ENCODE measurements around the gene SPINDOC. TPM values are rescaled to one million over a fixed set of nuclear protein-coding genes. Genes with fewer than 3 reads are reported as not detected.
"Not testable (repeated sequence)": the region's sequence is repeated elsewhere in the genome, so short reads cannot be mapped to it uniquely, and the experiment has no call there.

Gene SPINDOC
- total RNA-seq, 1 donor from 2014 or later: 19.6 TPM

DNA sequence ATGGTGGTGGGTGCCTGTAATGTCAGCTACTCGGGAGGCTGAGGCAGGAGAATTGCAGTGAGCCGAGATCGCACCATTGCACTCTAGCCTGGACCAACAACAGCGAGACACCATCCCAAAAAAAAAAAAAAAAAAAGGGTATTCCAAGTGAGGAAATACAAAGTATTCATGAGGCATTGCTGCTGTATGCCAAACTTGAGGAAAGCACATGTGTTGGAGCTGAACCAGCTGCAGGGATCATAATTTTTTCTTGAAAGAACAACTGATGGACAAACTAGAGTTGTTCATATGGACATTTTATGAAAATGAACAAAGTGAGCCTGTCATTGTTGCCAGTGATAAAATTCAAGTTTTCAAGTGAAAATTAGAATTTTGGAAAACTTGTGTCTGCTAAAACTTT is 41.4 kb downstream of the SPINDOC start:
- no peak for DNase-seq (ENCODE audit: low spot score)

DNA sequence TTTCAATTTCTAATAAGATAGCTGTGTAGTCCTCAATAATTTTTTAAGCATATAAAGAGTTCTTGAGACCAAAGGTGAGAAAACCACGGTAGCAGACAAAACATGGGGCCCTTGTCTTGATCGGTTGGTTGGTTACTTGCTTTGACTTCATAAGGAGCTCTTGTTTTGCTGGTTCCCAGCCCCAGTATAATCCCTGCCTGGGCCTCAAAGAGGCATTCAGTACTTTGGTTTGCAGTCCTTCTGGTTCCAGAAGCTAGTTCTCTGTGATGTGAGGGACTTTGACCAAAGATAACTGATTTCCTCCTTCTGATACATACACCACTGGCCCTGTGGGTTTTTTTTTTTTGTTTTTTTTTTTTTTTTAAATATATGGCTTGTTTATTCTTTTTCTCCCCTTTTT is 42.7 kb downstream of the SPINDOC start:
- no peak for DNase-seq (ENCODE audit: low spot score)

DNA sequence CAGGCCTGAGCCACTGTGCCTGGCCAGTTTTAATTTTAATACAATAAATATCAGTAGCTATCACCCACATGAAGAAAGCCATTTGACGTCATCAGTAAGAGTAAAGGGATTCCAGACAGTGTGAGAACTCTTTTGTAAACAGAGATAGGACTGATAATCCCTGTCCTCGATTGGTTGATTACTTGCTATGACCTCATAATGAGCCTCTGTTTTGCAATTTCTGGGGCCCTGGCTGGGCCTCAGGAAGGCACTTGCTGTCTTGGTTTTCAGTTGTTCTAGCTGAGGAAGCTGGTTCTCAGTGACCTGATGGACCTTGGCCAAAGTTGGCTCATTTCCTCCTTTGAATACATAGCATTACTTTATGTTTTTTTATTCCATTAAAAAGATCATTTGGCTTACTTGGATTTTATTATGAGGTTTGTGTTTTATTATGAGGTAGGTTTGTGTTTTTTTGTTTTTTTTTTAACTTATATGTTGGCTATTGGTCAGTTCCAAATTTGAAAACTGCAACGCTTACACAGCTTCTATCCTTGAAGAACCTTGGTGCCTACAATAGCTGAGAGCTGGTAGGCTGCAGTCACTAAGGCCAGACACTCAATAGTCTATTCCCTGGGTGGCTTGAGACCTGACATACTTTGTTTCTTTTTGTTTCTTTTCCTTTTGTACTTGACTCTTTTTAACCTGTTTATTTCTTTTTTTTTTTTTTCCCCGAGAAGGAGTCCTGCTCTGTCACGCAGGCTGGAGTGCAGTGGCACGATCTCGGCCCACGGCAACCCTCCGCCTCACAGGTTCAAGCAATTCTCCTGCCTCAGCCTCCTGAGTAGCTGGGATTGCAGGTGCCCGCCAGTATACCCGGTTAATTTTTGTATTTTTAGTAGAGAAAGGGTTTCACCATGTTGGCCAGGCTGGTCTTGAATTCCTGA is 45.6 kb downstream of the SPINDOC start:
- DNase-seq (ENCODE audit: low spot score): no peak

DNA sequence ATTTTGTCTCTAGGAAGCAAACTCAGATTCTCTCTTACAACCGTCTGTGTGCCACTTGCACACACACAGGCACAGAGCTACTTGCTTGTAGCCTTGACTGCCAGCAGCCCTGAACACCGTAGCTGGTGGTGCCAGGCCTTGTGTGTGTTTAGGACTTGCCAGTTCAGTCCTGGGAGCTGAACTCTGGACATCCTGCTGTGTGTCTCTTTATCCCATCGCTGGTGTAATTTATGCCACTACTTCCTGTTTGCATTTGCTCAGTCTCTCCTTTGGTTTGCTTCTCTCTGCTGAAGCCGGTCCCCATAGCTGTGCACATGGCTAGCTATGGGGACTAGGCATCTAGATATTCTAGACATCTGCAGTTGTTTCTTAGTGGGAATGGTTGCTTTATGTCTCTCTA is 49.7 kb downstream of the SPINDOC start:
- DNase-seq (ENCODE audit: low spot score): peak; percentile 83

DNA sequence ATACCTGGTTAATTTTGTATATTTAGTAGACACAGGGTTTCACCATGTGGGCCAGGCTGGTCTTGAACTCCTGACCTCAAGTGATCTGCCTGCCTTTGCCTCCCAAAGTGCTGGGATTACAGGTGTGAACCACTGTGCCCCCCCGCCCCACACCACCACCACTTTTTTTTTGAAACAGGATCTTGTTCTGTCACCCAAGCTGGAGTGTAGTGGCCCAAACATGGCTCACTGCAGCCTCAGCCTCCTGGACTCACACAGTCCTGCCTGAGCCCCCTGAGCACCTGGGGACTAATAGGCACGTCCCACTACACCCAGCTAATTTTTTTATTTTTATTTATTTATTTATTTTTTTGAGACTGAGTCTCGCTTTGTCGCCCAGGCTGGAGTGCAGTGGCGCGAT is 50.4 kb downstream of the SPINDOC start:
- DNase-seq (ENCODE audit: low spot score): not testable (repeated sequence)

DNA sequence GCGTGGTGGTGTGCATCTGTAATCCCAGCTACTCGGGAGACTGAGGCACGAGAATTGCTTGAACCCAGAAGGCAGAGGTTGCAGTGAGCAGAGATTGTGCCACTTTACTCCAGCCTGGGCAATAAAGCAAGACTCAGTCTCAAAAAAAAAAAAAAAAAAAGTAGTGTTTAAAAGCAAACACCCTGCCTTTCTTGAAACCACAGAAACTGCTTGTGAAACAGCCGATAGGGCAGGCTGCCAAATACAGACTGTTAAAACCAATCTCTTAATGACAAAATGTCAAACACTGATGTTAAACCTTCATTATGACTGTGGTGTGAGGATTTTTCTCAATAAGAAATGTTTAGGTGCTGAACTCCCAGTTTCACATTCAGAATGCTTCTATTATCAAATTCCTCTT is 53.0 kb downstream of the SPINDOC start:
- DNase-seq (ENCODE audit: low spot score): peak; percentile 79

DNA sequence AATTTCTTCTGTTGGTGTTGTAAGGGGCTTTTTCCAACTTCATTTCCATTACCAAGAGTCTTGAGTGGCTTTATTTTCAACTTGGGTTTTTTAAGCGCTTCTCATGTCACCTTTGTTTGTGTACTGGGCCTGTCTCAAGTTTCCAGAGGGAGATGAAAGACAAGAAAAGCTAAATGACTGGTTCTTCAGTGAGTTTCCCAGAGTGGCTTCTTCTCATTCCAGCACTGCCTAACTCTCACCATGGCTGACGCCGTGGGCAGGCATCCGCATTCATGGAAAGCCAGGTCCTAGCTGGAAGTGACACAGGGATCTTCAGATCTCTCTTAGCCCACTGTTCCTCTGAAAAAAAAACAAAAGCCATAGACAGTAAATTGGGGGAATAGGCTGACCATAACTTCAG is 54.3 kb downstream of the SPINDOC start:
- DNase-seq (ENCODE audit: low spot score): no peak

DNA sequence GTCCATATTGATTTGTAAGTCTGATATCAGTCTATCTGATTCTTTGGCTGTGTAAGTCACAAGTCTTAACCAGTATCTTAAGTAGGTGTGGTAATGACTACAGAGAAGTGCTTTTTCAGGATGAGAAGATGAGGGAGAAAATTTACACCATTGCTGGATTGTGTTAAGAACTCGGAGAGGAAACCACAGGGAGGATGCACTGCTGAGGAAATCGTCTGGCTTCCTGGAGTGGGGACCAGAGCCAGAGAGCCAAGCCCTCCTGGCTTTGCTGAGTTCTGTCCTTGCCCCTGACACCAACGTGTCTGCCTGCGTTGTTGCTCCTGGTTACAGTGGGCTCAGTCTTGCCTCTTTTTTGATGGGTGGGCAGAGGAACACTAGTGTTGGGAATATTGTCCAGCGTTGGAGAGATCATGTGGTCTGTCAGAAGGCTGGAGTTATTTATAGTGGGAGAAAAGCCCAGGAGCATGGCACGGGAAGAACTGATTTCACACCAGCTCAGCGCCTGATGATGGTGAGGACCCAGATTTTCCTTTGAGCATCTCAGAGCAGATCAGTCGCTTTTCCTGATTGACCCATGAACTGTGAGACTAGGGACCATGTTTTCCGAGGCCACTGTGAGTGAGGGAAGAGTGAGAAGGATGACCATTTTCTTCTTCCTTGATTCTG is 55.3 kb downstream of the SPINDOC start:
- DNase-seq (ENCODE audit: low spot score): no peak

DNA sequence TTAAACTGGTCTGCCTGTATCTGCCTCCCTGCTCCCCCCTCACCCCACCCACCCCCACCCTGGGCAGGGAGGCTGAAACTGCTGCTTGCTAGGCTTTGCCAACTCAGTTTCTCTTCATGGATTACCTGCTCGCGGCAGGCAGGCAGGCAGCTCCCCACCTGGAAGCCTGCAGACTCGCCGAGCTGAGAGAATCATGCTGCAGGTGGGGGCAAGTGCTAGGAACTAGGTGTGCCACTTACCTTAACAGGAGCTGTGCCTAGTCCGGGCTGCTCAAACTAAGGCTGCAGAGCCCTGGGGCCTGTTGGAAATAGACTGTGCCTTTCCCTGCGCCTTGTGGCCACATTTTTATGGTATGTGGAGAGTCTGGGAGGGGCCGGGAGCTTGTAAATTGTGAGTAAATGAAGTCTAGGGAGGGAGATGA is 55.9 kb downstream of the SPINDOC start:
- peak; percentile 19 for DNase-seq (ENCODE audit: low spot score)

DNA sequence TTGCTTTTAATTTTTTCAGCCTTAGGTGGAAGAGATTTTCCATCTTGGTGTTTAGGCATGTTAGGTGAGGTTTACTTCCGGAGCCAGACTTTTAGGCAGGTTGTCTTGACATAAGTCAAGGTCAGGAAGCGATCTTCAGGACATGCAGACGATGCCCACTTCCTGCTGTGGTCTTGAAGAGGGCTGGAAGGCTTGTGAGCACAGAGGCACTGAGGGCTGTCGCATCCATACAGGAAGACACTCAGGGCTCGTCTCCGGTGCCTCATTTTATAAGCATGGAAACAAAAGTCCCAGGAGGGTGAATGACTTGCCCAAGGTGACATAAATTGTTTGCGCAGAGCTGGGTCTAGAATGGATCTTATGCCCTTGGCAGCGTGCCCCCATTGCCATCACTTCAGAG is 56.4 kb downstream of the SPINDOC start:
- DNase-seq (ENCODE audit: low spot score): no peak

DNA sequence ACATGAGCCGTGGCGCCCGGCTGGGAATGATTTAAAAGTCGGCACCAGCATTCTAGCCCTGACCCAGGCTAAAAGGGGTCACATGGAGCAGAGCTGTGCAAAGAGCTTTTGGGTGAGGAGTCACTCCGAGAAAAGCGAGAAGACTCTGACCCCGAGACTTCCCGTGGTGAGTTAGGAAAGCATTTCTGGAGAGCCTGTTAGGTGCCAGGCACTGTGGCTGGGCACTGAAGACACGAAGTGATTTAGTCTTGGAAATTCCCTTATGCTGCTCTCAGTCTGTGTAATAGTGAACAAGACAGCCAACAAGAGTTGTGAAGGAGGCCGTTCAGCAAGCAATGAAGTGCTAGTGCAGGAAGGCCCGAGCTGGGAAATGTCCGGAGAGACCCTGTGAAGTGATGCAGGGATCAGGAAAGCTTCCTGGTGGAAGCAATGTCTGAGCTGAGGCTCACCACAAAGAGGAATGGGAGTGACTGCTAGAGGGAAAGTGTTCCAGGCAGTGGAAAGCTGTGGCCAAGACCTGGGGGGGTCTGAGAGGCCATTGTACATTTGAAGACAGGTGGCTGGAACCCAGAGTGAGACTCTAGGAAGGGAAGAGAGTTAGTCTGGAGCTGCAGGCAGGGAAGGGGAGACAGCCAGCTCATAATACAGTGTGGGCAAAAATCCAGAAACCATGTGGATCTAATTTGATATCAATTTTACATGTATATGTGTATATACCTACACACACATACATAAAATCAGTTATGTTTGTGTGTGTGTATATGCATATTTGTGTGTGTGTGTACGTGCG is 57.3 kb downstream of the SPINDOC start:
- DNase-seq (ENCODE audit: low spot score): no peak

DNA sequence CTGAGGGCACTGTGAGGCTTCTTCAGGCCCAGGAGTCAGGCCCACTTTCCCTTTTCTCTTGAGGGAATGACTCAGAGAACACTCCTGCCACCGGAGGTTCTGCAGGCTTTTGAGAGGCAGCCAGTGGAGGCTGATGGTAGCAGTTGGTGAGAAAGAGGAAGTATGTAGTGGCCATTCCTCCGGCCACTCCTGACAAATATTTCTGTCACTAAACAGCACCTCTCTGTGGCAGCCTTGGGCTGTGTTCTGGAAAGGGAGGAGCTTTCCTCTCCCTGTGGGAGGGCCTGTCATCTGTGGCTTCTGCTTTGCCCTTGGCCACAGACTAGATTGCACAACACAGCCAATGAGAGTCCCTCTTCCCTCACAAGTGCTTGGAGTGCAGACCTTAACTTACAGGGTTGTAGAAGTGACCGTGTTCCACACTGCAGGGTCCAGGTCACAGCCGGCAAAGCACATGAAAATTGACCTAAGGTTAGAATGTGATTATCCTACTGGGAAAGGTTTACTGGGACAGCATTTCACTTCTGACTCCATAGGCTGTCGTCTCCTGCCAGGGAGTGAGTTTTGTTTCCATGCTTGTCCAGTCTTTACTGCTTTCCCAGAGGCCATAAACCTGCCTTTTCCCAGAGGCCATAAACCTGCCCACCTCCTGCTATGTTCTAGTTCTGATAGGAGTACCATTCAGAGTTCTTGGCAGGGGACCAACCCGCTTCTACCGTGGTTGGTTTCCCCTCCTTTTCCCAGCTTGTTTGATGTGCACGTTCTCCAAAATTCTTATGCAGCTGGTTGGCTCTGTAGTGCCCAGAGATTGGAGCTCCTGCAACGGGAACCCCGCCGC is 58.9 kb downstream of the SPINDOC start:
- peak; percentile 90 for DNase-seq (ENCODE audit: low spot score)

DNA sequence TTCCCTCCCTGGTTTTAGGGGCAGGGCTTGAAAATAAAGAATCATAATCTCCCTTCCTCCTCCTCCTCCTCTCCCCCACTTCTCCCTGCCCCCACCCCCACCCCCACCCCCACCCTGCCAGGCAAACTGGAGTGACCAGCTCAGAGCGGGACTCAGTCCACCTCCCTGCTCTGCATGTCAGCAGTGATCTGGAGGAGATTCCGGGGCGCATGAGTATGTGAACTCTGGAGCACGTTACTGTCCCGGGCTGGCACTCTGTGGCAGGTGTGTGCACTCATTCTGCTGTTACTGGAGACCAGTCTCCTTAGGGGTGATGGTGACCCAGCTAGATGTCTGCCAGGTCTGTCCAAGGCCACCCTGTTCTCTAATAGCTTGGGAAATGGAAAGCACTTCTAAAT is 59.5 kb downstream of the SPINDOC start:
- peak; percentile 30 for DNase-seq (ENCODE audit: low spot score)

DNA sequence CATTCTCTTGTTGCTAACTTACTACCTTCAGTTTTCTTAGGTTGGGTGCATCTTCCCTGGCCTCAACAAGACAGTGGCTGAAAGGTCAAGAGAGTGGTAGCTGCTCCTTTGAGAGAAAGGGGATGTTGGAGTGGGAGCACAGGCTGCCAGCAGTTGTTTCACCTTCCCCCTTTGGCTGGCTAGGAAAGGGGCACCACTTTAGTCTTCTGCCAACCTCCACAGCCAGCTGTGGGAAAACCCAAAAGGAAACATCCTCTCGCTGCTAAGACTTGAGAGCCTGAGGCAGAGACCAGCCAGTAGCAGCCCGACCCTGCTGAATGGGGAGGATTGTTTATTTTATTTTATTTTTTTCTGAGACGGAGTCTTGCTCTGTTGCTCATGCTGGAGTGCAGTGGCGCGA is 60.1 kb downstream of the SPINDOC start:
- DNase-seq (ENCODE audit: low spot score): no peak

DNA sequence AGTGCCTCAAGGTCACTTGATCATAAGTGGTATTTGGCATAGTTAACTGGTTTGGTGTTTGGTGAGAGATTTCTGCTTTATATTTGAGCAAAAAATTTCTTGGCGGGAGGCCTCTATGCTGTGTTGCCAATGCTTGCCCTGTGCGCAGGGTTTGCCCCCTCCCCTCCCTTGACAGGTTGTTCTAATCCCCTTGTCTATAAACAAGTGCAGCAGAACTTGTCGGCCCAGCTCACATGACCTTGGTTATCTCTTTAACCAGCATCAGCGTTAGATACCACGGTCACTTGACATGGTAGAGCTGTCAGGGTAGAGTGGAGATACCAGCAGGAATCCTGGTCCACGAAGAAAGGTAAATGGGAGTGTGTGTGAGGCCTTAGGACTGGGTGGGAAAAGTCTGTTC is 61.3 kb downstream of the SPINDOC start:
- no peak for DNase-seq (ENCODE audit: low spot score)

DNA sequence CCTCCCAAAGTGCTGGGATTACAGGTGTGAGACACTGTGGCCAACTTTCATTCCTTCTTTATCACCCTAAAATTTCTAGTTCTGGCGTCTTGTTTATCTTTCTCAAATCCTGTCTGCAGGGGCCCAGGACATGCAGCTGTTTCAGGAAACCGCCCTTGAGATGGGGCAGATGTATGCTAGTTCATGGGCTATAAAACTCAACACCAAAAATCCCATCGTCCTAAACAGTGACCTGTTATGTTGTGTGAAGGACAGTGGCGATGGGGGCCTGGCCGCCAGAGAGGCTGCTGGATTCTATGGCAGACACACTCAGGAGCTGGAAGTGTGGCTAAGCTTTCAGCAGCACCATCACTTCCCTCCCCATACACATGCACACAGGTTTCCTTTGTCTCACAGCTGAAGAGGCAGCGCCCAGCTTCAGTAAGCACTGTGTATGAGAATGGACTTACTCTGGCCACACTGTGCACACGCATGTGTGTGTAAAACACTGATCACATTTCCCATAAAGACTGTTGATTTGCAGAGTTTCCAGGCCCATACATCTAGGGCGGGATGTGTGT is 62.3 kb downstream of the SPINDOC start:
- DNase-seq (ENCODE audit: low spot score): no peak

DNA sequence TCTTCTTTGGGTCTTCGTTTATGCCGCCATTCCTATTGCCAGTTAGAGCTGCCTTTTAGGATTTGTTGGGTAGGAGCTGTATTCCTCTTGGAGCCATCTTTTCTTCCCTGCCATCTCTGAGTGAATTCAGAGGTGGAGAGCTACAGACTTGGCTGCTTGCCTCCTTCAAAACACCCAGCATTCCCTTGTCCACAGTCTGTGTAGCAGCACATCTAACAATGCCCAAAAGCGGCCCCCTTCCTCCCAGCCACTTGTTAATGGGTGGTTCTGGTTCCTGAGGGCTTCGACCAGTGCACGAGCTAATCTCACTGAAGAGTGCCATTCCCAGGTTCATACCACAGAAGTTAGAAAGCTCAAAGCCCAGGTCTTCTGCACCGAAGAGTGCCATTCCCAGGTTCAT is 63.4 kb downstream of the SPINDOC start:
- no peak for DNase-seq (ENCODE audit: low spot score)
